GM12878 (cell line): ENCODE measurements around the gene GARIN5A. TPM values are rescaled to one million over a fixed set of nuclear protein-coding genes. Genes with fewer than 3 reads are reported as not detected.

Experiments
- ATAC-seq: fragments of 200-7000 bp; cut with Tn5 transposase; 3 replicates; pipeline ENCODE4 v1.9.1; 2020; ENCODE audit warnings: mild to moderate bottlenecking, moderate library complexity
- BruUV-seq: library from RNA; stranded (reverse); fragments of 400-500 nt; replicated peaks from 2 replicates; lab custom pipeline; 2021; lab: Mats Ljungman, UMichigan
- CTCF ChIA-PET: fragments of 300-600 bp; sonication (Branson Sonifier 250); formaldehyde crosslinking; extraction: SDS; loops from one replicate; lab custom pipeline; 2021; ENCODE audit warnings: inconsistent platforms; lab: Yijun Ruan, JAX
- POLR2A ChIA-PET: fragments of 350-600 bp; formaldehyde crosslinking; extraction: SDS; loops from one replicate; lab custom pipeline; 2021; ENCODE audit warnings: inconsistent platforms; lab: Charles Lee
- RAD21 ChIA-PET: fragments of 300-600 bp; sonication (Branson Sonifier 250); formaldehyde crosslinking; loops from one replicate; lab custom pipeline; 2023; ENCODE audit warnings: antibody characterized with exemption; ENCODE audit not compliant: unreplicated experiment; lab: Charles Lee
- SMC1A ChIA-PET: fragments of 300-600 bp; sonication (Branson Sonifier 250); formaldehyde crosslinking; loops from one replicate; lab custom pipeline; 2023; ENCODE audit not compliant: unreplicated experiment, uncharacterized antibody; lab: Charles Lee
- DNase-seq: peaks from one replicate; pipeline ENCODE4 v3.0.0-alpha.2; 2011; ENCODE audit warnings: low read depth, low spot score
- FAIRE-seq: peaks from 3 replicates; lab custom pipeline; 2011; peaks lifted over from hg19 to GRCh38; lab: Jason Lieb, UNC
- H2AFZ ChIP-seq: 2 replicates; pipeline ENCODE4 v1.6.0; 2011; ENCODE audit warnings: low read depth, low read length, control low read depth; ENCODE audit not compliant: control insufficient read depth
- H3K27ac ChIP-seq: 2 replicates; pipeline ENCODE4 v1.5.1; 2011; ENCODE audit warnings: control low read depth; ENCODE audit not compliant: control insufficient read depth, insufficient read depth
- H3K27me3 ChIP-seq, 2 experiments: replicated peaks in 1 of 2; 2 replicates each; pipeline versions ENCODE4 v1.6.0 to v1.6.1; 2011; ENCODE audit warnings: low read length in 1 of 2; ENCODE audit not compliant: control insufficient read depth in 2 of 2, insufficient read depth in 2 of 2
- H3K36me3 ChIP-seq, 2 experiments: 2 replicates each; pipeline ENCODE4 v1.5.1; 2011; ENCODE audit warnings: low read length in 1 of 2; ENCODE audit not compliant: control insufficient read depth in 2 of 2, insufficient read depth in 2 of 2
- H3K4me1 ChIP-seq: 2 replicates; pipeline ENCODE4 v1.6.1; 2011; ENCODE audit warnings: mild to moderate bottlenecking, low read length, moderate library complexity, mixed read lengths; ENCODE audit not compliant: control insufficient read depth, insufficient read depth
- H3K4me2 ChIP-seq: 2 replicates; pipeline ENCODE4 v1.6.0; 2011; ENCODE audit warnings: control low read depth; ENCODE audit not compliant: control insufficient read depth, insufficient read depth
- H3K4me3 ChIP-seq: fragments of 200-600 bp; sonication (generic); 2 replicates; pipeline ENCODE4 v1.5.1; 2016
- H3K79me2 ChIP-seq: 2 replicates; pipeline ENCODE4 v1.6.0; 2011; ENCODE audit warnings: low read length; ENCODE audit not compliant: control insufficient read depth, insufficient read depth
- H3K9ac ChIP-seq: 2 replicates; pipeline ENCODE4 v1.8.0; 2011; ENCODE audit warnings: low read length, control low read depth, mixed read lengths; ENCODE audit not compliant: control insufficient read depth, insufficient read depth
- H3K9me3 ChIP-seq: replicated peaks from 3 replicates; pipeline ENCODE4 v1.5.1; 2011; ENCODE audit warnings: mild to moderate bottlenecking, low read length; ENCODE audit not compliant: control insufficient read depth, insufficient read depth
- H4K20me1 ChIP-seq: 2 replicates; pipeline ENCODE4 v1.6.0; 2011; ENCODE audit not compliant: control insufficient read depth, insufficient read depth
- CHD1 ChIP-seq: IDR thresholded peaks from 2 replicates; pipeline ENCODE4 v1.6.1; 2012; ENCODE audit warnings: low read depth, low read length, improper control_type of control experiment
- NFYB ChIP-seq: IDR thresholded peaks from 2 replicates; pipeline ENCODE4 v1.6.1; 2011; ENCODE audit warnings: low read depth, mild to moderate bottlenecking, low read length, improper control_type of control experiment, moderate library complexity; ENCODE audit not compliant: insufficient read depth
- POLR2A ChIP-seq: IDR thresholded peaks from 2 replicates; pipeline ENCODE4 v1.6.1; 2011; ENCODE audit warnings: low read depth, mild to moderate bottlenecking, low read length
- RELA ChIP-seq: fragments of 450-650 bp; IDR thresholded peaks from 2 replicates; pipeline ENCODE4 v1.8.0; 2014; ENCODE audit warnings: borderline replicate concordance; ENCODE audit not compliant: partially characterized antibody
- SP1 ChIP-seq: IDR thresholded peaks from one replicate; pipeline ENCODE4 v1.6.1; 2011; ENCODE audit warnings: low read depth, low read length
- YBX1 ChIP-seq: fragments of 450-650 bp; IDR thresholded peaks from 2 replicates; pipeline ENCODE4 v1.6.1; 2016; ENCODE audit warnings: antibody characterized with exemption
- ZNF592 ChIP-seq: fragments of 450-650 bp; IDR thresholded peaks from 2 replicates; pipeline ENCODE4 v1.6.1; 2017; ENCODE audit warnings: mild to moderate bottlenecking, moderate library complexity
- WGBS: methylation state at CpG from one replicate; pipeline ENCODE4 v1.1.6; 2016; ENCODE audit warnings: low lambda C conversion rate; ENCODE audit not compliant: insufficient replicate concordance, insufficient coverage; ENCODE audit errors: missing lambda C conversion rate; 5-methylcytosine and 5-hydroxymethylcytosine counted together
- in situ Hi-C: fragments of 300-500 bp; cut with MboI; formaldehyde crosslinking; loops from 9 replicates; pipeline ENCODE4 v1.14.3; 2018; ENCODE audit warnings: mixed read lengths
- intact Hi-C: fragments of 100-400 bp; cut with micrococcal nuclease; formaldehyde crosslinking; loops from one replicate; pipeline ENCODE4 v1.14.2; 2022; ENCODE audit not compliant: unreplicated experiment
- polyA plus RNA-seq, 11 experiments: library from polyadenylated mRNA; depleted of rRNA in 4 of 11; unstranded in 6 of 11; stranded (reverse) in 5 of 11; fragments of >200 nt; fragmentation: Nextera tagmentation in 4 of 11; fragmentation: Illumina TruSeq in 1 of 11; extraction: Ambion mirVana in 4 of 11; extraction: Trizol in 1 of 11; gene quantifications; 1 replicate in 1 of 11; 2 replicates in 10 of 11; pipeline versions ENCODE4 v1.2.1 to v1.2.3, GENCODE V29; 2011 to 2016; ENCODE audit warnings: inconsistent platforms in 2 of 11, missing spikeins in 2 of 11, low read depth in 1 of 11
- total RNA-seq, 4 experiments: library from RNA; depleted of rRNA in 3 of 4; stranded (reverse); fragments of >200 nt in 3 of 4; fragmentation: Illumina TruSeq in 1 of 4; extraction: Trizol in 1 of 4; gene quantifications; 2 replicates each; pipeline versions ENCODE4 v1.2.1 to v1.2.3, GENCODE V29; 2013 to 2021

GARIN5A gene
- total and polyA plus RNA-seq, 10 of the 15 experiments (the other 5 are each of a cell fraction or from before 2014, with no cell fraction given) = 0.18 to 1.2 (median 0.24) TPM; not detected in 6

- Histone ChIP-seq H3K27ac (no peak overlapping the region), H3K36me3 (no peaks in the 10 kb centered on the region), H4K20me1 (no peaks in the 10 kb centered on the region), H2AFZ (no peak overlapping the region), H3K79me2 (no peaks in the 10 kb centered on the region), H3K9me3 (no peaks in the 10 kb centered on the region), H3K4me2 (no peak overlapping the region), H3K4me1 (peaks cover 3% of the 10 kb centered on the region; the same call in 1 of the 2 replicates), H3K27me3 (no peaks in the 10 kb centered on the region), H3K9ac (no peak overlapping the region), H3K4me3 (no peak overlapping the region)
- FAIRE-seq = no peak
- ATAC-seq = no peak
- ChIA-PET SMC1A (no interaction called here), POLR2A (no interaction called here), CTCF (no interaction called here), RAD21 (no interaction called here)
- no TSS peak for BruUV-seq
- WGBS = 46% methylated on average over 11 of the region's 11 CpGs
- no peak for DNase-seq
- intact Hi-C loops = no loop called here
- in situ Hi-C loops = no loop called here
- no peak for TF ChIP-seq CHD1
- TF ChIP-seq POLR2A = no peak
- TF ChIP-seq YBX1 = no peak
- TF ChIP-seq NFYB = no peak
- TF ChIP-seq SP1 = no peak
- no peak for TF ChIP-seq ZNF592
- no peak for TF ChIP-seq RELA
These were observed 38.5 kb upstream of the GARIN5A start for GRCh38 chr19:50515168-50515561.
